Neural progenitor cell (in vitro differentiated cells): Measurements from ENCODE around the gene HSP90AA1. TPM values are rescaled to one million over a fixed set of nuclear protein-coding genes. Genes with fewer than 3 reads are reported as not detected.

Source experiments
- DNase-seq: peaks from one replicate; pipeline ENCODE4 v3.0.0-alpha.2; 2016; ENCODE audit warnings: low spot score
- H2AFZ ChIP-seq: fragments of 200-600 bp; sonication (generic); replicated peaks from 2 replicates; pipeline ENCODE4 v1.6.1; 2016; ENCODE audit warnings: antibody characterized with exemption
- H3F3A ChIP-seq: fragments of 200-600 bp; sonication (generic); 2 replicates; pipeline ENCODE4 v1.6.1; 2016; ENCODE audit warnings: antibody characterized with exemption, low read depth
- H3K27ac ChIP-seq: fragments of 200-600 bp; sonication (generic); 2 replicates; pipeline ENCODE4 v1.5.1; 2016; ENCODE audit warnings: mild to moderate bottlenecking
- H3K27me3 ChIP-seq: fragments of 200-600 bp; sonication (generic); 2 replicates; pipeline ENCODE4 v1.6.1; 2016; ENCODE audit warnings: mild to moderate bottlenecking, moderate library complexity
- H3K36me3 ChIP-seq: fragments of 200-600 bp; sonication (generic); 2 replicates; pipeline ENCODE4 v1.5.1; 2016
- H3K4me1 ChIP-seq: fragments of 200-600 bp; sonication (generic); 2 replicates; pipeline ENCODE4 v1.6.1; 2016; ENCODE audit warnings: mixed run types
- H3K4me2 ChIP-seq: fragments of 200-600 bp; sonication (generic); 2 replicates; pipeline ENCODE4 v1.6.1; 2016
- H3K4me3 ChIP-seq: fragments of 200-600 bp; sonication (generic); 2 replicates; pipeline ENCODE4 v1.5.1; 2016
- H3K79me2 ChIP-seq: fragments of 200-600 bp; sonication (generic); 2 replicates; pipeline ENCODE4 v1.6.1; 2016; ENCODE audit warnings: low read depth
- H3K9ac ChIP-seq: fragments of 200-600 bp; sonication (generic); 2 replicates; pipeline ENCODE4 v1.6.1; 2016
- H3K9me3 ChIP-seq: fragments of 200-600 bp; sonication (generic); 2 replicates; pipeline ENCODE4 v1.5.1; 2016; ENCODE audit warnings: low read depth
- H4K20me1 ChIP-seq: fragments of 200-600 bp; sonication (generic); 2 replicates; pipeline ENCODE4 v1.6.1; 2016; ENCODE audit warnings: low read depth
- H3K27ac Mint-ChIP-seq: 3 replicates; pipeline ENCODE4 v1.8.0; 2021; ENCODE audit warnings: mixed read lengths
- H3K27me3 Mint-ChIP-seq: 2 replicates; pipeline ENCODE4 v1.8.0; 2022; ENCODE audit warnings: low read depth, mild to moderate bottlenecking, inconsistent platforms, moderate library complexity, mixed read lengths; ENCODE audit not compliant: insufficient read depth
- H3K36me3 Mint-ChIP-seq: 3 replicates; pipeline ENCODE4 v1.8.0; 2021; ENCODE audit warnings: mixed read lengths
- H3K4me1 Mint-ChIP-seq: 3 replicates; pipeline ENCODE4 v1.8.0; 2021; ENCODE audit warnings: mixed read lengths
- H3K4me3 Mint-ChIP-seq: 3 replicates; pipeline ENCODE4 v1.8.0; 2021; ENCODE audit warnings: mild to moderate bottlenecking, moderate library complexity, mixed read lengths
- H3K9me3 Mint-ChIP-seq: 3 replicates; pipeline ENCODE4 v1.8.0; 2020; ENCODE audit warnings: mixed read lengths
- CTCF ChIP-seq: fragments of 200-600 bp; sonication (generic); IDR thresholded peaks from 2 replicates; pipeline ENCODE4 v1.5.1; 2017; ENCODE audit warnings: antibody characterized with exemption, mild to moderate bottlenecking
- EZH2 ChIP-seq: fragments of 200-600 bp; sonication (generic); IDR thresholded peaks from 2 replicates; pipeline ENCODE4 v1.6.1; 2017; ENCODE audit warnings: antibody characterized with exemption, mild to moderate bottlenecking, moderate library complexity
- EZH2phosphoT487 ChIP-seq: fragments of 200-600 bp; sonication (generic); IDR thresholded peaks from 2 replicates; pipeline ENCODE4 v1.6.1; 2017; ENCODE audit warnings: antibody characterized with exemption
- total RNA-seq: library from RNA; depleted of rRNA; stranded (reverse); fragments of >200 nt; gene quantifications from 2 replicates; pipeline ENCODE4 v1.2.3, GENCODE V29; 2015; ENCODE audit warnings: low replicate concordance

Gene HSP90AA1
- total RNA-seq, 1 donor from 2014 or later, result 746 TPM

- no peak overlapping the region for H3K4me3 Mint-ChIP-seq
- Histone ChIP-seq H3K9me3 (no peaks in the 10 kb centered on the region), H3F3A (peaks cover 30% of the 10 kb centered on the region), H4K20me1 (no peaks in the 10 kb centered on the region), H3K9ac (no peak overlapping the region), H3K4me2 (no peak overlapping the region), H3K4me3 (no peak overlapping the region), H3K79me2 (no peaks in the 10 kb centered on the region), H3K4me1 (no peaks in the 10 kb centered on the region), H2AFZ (no peak overlapping the region), H3K36me3 (peaks cover 6% of the 10 kb centered on the region), H3K27me3 (no peaks in the 10 kb centered on the region), H3K27ac (no peak overlapping the region)
- H3K4me1 Mint-ChIP-seq, result peaks cover 6% of the 10 kb centered on the region
- H3K27me3 Mint-ChIP-seq, result peaks cover 4% of the 10 kb centered on the region
- TF ChIP-seq EZH2 (no peak), EZH2phosphoT487 (no peak), CTCF (no peak)
- DNase-seq, result no peak
- no peak overlapping the region for H3K27ac Mint-ChIP-seq
- peaks cover 2% of the 10 kb centered on the region for H3K9me3 Mint-ChIP-seq
- H3K36me3 Mint-ChIP-seq, result peaks cover 23% of the 10 kb centered on the region
Measured at GRCh38 chr14:102075155-102075554, 11.7 kb downstream of the HSP90AA1 start.

- H2AFZ ChIP-seq, result no peak overlapping the region
- Mint-ChIP-seq H3K4me1 (peaks cover 6% of the 10 kb centered on the region), H3K27me3 (peaks cover 4% of the 10 kb centered on the region), H3K4me3 (no peak overlapping the region), H3K9me3 (peaks cover 4% of the 10 kb centered on the region), H3K27ac (no peak overlapping the region), H3K36me3 (peaks cover 17% of the 10 kb centered on the region)
- no peaks in the 10 kb centered on the region for H4K20me1 ChIP-seq
- H3K4me3 ChIP-seq, result no peak overlapping the region
- H3K79me2 ChIP-seq, result no peaks in the 10 kb centered on the region
- H3K36me3 ChIP-seq, result no peaks in the 10 kb centered on the region
- TF ChIP-seq CTCF (no peak), EZH2 (no peak), EZH2phosphoT487 (no peak)
- H3K27ac ChIP-seq, result no peak overlapping the region
- no peak for DNase-seq
- no peak overlapping the region for H3K4me2 ChIP-seq
- H3K9ac ChIP-seq, result no peak overlapping the region
- H3K27me3 ChIP-seq, result no peaks in the 10 kb centered on the region
- no peaks in the 10 kb centered on the region for H3K4me1 ChIP-seq
- no peaks in the 10 kb centered on the region for H3K9me3 ChIP-seq
- peaks cover 24% of the 10 kb centered on the region for H3F3A ChIP-seq
Measured at GRCh38 chr14:102074415-102074964, 12.4 kb downstream of the HSP90AA1 start.

GRCh38 chr14:102071283-102071998 lies 15.4 kb downstream of the HSP90AA1 start:
- H3K27ac Mint-ChIP-seq, result peak overlapping the region; percentile 19
- H3K79me2 ChIP-seq, result no peaks in the 10 kb centered on the region
- no peak overlapping the region for H3K4me3 ChIP-seq
- H4K20me1 ChIP-seq, result no peaks in the 10 kb centered on the region
- no peaks in the 10 kb centered on the region for H3K4me1 ChIP-seq
- peaks cover 4% of the 10 kb centered on the region for H3K27me3 Mint-ChIP-seq
- no peak overlapping the region for H3K4me3 Mint-ChIP-seq
- no peak overlapping the region for H3K4me2 ChIP-seq
- no peaks in the 10 kb centered on the region for H3K27me3 ChIP-seq
- H3K36me3 Mint-ChIP-seq, result peaks cover 9% of the 10 kb centered on the region
- no peak overlapping the region for H3K27ac ChIP-seq
- TF ChIP-seq EZH2phosphoT487 (no peak), EZH2 (no peak), CTCF (no peak)
- peaks cover 7% of the 10 kb centered on the region for H3K9me3 Mint-ChIP-seq
- no peak for DNase-seq
- no peaks in the 10 kb centered on the region for H3K36me3 ChIP-seq
- peaks cover 7% of the 10 kb centered on the region for H3K4me1 Mint-ChIP-seq
- H3F3A ChIP-seq, result no peaks in the 10 kb centered on the region
- no peak overlapping the region for H2AFZ ChIP-seq
- H3K9me3 ChIP-seq, result no peaks in the 10 kb centered on the region
- no peak overlapping the region for H3K9ac ChIP-seq
